Hippocampal formation (tissue), 2 donors: Measurements from ENCODE around the gene TPCN2.

Source experiments
- DNase-seq, 2 donors: peaks; one replicate each; lab custom pipeline; 2025; lab: John Stamatoyannopoulos, UW

The TPCN2 gene

DNA sequence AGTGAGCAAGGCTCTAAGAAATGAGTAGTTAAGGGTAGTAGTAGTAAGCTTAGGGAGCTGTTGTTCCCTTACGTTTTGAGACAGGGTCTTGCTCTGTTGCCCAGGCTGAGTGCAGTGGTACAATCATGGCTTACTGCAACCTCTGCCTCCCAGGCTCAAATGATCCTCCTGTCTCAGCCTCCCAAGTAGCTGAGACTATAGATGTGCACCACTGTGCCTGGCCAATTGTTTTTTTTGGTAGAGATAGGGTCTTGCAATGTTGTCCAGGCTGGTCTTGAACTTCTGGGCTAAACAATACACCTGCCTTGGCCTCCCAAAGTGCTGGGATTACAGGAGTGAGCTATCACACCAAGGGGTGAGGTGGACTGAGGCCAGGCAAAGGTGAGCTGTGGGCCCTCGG, 117.0 kb downstream of the TPCN2 start:
- DNase-seq, result no peak

DNA sequence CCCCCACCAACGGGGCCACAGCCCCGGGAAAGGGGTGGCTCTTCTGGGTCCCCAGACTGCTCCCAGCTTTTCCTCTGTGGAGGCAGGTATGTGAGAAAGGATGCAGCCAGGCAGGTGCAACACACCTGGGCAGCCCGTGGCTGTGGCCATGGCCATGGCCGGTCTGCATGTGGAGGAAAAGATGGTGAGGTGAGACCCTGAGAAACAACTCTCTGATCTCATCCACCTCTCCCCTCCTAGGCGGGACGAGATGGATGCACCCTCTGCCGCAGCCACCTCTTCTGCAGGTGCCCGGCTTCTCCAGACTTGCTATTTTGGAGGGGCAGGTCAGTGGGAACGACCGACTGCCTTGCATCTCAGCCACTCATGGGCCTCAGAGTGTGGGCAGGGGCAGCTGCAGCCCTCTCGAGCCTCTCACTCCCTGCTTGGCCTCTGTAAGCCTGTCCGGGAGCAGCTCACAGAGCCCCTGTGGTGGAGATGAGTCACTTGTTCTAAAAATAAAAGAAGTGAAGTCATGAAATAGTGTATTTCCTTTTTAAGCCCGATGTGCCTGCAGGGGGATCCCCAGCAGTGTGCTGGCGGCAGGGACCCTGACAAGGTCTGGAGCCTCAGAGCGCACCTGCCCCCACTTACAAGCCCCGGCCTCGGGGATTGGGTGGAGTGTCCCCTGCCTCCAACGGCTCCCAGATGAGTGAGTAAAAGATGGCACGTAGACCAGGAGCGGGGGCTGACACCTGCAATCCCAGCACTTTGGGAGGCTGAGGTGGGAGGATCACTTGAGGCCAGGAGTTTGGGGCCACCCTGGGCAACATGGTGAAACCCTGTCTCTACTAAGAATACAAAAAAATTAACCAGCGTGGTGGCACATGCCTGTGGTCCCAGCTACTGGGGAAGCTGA, 117.7 kb downstream of the TPCN2 start:
- no peak for DNase-seq

DNA sequence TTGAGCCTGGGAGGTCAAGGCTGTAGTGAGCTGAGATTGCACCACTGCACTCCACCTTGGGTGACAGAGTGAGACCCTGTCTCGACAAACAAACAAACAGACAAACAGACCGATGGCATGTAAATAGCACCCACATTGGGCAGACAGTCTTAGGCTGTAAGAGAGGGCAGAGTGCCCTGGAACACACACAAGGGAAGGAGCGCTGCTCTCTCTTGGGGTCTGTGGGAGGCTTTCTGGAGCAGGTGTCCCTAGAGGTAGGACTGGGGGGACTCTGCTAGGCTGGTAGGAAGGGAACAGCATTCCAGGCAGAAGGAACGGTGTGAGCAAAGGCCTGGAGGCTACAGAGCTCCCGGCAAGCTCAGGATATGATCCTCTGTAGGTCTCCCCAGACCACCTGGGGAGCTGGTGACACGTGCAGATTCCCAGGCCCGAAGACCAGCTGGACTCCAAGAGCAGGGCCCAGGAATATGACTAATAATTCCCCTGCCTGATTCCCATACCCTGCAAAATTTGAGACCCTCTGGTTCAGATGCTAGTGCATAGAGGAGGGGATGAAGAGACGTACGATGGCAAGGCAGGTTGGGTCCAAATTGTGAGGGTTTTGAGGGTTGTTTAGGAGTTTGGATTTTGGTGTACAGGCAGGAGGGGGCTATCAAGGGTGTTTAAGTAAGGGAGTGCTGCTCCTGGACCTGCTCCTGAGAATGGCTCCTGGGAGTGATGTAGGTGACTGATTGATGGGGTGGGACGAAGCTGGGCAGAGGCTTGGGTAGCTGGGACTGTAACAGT, 118.6 kb downstream of the TPCN2 start:
- DNase-seq, result no peak

DNA sequence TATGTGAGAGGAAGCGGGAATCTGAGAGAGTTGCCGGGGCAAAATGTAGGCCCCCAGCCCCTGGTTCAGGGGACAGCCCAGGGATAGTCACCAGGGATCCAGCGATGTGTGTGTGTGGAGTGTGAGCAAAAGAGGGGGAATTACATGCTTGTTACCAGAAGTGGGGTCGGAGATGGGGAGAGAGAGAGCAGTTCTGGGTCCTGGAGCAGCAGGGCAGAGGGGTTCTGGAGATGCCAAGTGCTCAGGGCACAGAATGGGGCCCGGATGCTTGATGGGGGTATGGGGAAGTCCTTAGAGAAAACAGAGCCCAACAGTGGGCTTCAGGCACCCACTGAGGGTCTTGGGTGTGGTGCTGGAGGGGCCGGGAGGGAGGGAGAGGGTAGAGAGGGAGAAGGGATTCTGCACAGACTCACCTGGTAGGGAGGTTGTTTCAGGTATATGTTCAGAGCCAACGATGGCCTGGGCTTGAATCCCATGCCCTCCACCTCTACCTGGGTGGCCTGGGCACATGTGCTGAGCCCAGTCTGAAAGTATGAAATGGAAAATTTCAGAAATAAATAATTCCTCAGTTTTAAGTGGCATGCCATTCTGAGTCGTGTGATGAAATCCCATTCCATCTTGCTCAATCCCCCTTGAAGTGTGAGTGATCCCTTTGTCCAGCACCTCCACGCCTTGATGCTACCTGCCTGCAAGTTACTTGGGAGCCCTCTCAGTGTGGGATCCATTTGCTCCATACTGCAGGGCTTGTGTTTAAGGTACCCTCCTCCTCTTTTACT, 119.4 kb downstream of the TPCN2 start:
- no peak for DNase-seq

DNA sequence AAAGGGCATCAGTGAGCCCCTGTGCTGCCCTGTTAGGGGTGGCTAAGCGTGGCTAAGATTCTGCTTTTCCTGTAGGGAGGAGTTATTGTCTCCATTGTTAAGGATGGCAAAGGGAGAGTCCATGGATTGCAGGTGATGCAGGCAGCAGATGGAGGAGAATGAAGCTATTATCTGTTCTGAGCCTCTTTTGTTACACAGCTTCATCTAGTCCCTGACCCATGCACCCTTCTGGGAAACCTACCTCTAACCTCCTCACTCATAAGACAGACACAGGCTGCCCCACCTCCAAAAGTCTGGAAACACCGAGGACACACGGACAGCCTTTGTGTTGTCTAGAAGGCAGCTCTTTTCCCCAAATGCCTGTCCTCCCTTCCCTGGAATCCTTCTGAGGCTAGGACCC, 120.7 kb downstream of the TPCN2 start:
- DNase-seq, result no peak

DNA sequence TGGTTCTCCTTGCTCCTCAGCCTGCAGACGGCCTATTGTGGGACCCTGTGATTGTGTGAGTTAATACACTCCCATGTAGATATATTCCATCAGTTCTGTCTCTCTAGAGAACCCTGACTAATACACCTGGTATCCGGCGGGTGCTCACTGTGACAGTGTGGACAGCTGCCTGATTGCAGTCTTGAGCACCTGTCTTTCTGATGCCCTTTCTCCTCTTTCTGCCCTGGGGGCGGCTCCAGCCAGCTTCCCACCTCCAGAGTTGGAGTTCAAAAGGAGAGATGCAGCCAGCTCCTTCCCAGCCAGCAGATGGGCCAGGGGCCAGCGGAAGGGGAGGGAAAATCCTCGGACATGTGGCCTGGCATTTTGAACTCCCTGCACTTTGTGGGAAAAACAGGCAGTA, 122.0 kb downstream of the TPCN2 start:
- DNase-seq, result no peak

DNA sequence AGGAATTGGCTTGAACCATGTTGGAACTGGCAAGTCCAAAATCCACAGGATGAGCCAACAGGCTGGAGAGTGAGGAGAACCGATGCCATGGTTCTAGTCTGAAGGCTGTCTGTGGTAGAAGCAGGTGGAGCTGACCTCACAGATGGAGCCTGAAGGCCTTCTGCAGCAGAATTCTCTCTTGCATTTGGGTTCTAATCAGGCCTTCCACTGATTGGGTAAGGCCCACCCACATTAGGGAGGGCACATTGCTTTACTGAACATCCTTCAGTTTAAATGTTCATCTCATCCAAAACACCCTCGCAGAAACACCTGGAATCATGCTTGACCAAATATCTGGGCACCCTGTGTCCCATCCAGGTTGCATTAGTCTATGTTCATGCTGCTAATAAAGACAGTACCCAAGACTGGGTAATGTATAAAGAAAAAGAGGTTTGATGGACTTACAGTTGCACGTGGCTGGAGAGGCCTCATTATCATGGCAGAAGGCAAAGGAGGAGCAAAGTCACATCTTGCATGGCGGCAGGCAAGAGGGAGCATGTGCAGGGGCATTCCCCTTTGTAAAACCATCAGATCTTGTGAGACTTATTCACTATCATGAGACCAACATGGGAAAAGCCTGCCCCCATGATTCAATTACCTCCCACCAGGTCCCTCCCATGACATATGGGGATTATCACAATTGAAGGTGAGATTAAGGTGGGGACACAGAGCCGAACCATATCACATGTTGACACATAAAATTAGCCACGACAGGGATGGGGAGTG, 122.9 kb downstream of the TPCN2 start:
- DNase-seq, result no peak

DNA sequence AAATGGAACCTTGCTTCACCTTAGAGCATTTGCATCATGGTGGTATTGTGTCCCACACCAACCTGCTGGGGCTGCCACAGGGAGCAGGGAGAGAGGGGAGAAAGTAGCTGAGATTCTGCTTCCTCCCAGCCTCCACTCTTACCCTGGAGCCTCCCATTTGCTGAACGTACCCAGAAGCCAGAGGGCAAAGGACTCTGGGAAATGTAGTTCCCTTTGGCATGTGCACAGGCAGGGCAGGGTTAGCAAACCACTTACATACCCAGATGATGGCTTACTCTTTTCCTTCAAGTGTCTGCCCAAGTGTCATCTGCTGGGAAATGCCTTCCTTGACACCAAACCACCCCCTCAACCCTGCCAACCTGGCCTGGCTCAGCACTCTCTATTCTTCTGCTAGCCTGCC, 123.9 kb downstream of the TPCN2 start:
- DNase-seq, result no peak

DNA sequence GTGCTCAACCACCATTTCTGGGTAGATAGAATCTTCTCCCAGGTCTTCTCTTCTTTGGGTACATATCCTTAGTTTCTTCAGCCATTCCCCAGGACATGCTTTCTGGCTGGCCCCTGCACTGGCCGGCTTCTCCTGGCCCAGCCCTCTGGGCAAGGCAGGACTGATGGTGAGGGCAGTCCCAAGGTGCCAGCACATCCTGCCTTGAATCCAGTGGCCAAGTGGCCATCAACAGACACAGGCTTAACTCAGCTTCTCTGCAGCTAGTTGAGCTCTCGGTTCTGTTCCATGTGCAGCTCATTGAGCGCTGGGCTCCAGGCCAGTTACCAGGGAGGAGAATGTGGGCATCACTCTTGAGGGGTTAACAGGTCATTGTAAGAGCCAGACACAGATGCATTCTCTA, 124.6 kb downstream of the TPCN2 start:
- DNase-seq, result no peak

DNA sequence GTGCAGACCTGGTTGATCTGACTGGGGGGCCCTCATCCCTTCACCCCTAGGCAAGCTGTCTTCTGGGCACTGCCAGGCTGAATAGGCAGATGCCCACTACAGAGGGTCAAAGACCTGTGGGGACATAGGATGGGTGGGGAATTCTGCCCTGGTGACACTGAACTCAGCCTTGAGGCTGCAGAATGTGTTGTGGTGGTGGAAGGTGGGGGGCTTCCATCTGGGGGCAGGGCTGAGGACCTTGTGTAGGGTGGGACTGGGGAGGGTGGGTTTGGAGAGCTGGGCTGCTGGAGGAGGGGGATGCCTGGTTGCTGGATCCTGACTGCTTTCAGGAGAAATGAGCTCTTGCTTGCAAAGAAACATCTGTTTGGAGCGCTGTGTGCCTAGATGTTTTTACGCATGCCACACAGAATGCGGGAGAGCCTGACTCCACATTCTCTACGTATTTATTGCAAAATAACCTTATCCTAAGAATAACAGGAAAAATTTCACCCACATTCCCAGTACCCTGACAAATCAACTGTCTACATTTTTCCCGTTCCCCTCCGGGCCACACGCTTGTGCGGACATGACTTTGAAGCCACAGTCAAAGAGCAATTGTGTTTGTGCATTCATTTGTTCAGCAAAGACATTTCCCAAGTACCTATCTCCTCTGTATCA, 125.3 kb downstream of the TPCN2 start:
- no peak for DNase-seq

DNA sequence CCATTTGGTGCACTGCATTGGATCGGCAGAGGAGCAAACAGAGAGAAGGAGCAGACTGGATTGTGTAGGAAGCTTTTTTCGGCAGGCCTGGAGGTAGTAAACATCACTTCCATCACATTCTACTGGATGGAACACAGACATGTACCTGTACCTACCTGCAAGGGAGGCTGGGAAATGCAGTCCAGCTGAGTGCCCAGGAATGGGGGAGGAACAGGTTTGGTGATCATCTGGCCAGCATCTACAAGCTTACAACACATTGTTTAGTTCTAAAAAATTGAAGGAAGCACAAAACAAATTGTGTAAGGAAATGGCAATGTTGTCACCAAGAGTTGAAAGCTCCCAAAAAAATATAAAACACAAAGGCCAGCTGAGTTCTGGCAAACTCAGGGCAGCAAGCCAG, 126.1 kb downstream of the TPCN2 start:
- DNase-seq, result no peak

DNA sequence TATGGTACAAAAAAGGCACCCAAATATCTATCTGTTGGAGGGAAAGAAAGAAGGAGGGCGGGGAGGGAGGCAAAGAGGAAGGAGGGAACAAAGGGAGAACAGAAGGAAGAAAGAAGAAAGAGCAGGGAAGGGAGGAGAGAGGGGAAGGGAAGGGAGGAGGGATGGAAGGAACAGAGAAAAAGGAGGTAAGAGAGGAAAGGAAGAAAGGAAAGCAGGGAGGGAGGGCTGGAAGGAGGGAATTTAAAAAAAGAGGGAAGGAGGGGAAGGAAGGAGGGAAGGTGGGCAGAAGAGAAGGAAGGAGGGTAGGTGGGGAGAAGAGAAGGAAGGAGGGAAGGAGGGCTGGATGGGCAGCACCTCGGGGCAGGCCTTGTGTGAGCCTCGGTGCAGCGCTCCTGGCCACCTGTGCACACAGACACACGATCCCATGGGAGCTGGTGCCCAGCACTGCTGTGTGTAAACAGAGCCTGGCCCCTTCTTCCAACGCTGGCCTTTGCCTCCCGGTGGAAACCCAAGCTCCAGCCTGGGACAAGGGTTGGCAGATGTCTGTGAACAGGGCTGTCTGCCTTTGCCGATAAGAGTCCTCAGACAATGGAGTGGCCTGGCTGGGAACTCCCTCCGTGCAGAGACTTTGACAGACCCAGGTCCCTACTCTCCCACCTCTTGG, 130.2 kb downstream of the TPCN2 start:
- no peak for DNase-seq

DNA sequence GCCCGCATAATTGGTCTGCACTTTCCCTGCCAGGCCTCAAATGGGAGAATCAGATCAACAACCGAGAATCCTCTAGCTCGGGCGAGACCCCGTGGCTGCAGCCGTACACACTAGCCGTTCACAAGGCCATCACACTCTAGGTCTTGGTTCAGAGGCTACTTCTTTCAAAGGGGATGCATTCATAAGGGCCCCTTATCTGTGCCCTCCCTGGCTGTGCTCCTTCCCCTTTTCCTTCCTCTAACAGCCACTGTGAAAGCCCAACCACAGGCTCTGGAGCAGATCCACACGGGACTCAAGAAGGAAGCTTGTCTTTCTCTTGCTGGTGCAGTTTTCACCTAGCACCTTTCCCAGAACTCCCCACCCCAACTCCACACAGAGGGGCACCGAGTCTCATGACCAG, 131.5 kb downstream of the TPCN2 start:
- no peak for DNase-seq

DNA sequence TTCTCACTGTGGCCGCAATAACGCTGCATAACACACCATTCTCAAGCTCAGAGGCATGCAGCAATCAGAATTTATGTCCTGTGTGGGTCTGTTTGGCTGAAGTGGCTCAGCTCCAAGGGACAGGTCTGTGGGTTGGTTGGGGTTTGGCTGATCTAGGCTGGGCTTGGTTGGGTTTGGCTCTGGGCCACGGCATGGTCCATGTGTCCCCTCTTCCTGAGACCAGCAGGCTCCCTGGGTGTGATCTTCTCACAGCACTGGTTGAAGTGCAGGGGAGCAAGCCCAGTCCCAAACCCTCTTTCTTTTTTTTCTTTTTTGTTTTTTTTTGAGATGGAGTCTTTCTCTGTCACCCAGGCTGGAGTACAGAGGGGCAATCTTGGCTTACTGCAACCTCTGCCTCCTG, 132.0 kb downstream of the TPCN2 start:
- no peak for DNase-seq

DNA sequence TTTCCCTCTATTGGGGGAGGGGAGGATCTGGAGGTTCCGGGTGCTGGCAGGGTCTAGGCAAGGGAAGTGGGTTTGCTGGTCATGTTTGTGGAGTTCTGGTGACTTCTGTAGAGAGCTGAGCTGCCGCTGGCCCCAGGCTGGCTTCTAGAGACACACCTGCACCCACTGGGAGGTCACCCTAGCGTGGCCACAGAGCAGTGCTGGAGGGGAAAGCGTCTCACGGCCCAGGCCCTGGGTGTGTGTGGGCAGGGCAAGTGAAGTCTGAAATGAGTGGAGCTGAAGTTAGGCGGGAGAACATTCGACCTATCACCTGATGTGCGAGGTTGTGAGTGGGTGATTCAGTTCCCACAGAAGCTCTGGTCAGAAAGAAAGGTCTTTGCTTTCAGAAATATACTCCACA, 134.9 kb downstream of the TPCN2 start:
- no peak for DNase-seq
